Activated CD8-positive, alpha-beta memory T cell treated with anti-CD3 and anti-CD28 coated beads, Interleukin-2, amount 10 ng/mL, durations not matched to agents 7 days and 5 days (primary cell): ENCODE results near the gene THRAP3. TPM values are rescaled to one million over a fixed set of nuclear protein-coding genes. Genes with fewer than 3 reads are reported as not detected.

Experiments
- ATAC-seq: fragments of 150-1000 bp; cut with Tn5 transposase; one replicate; pipeline ENCODE4 v1.10.0; 2021; ENCODE audit warnings: moderate library complexity
- CTCF ChIA-PET: fragments of 350-600 bp; sonication (Branson Sonifier 250); formaldehyde crosslinking; loops from one replicate; lab custom pipeline; 2021; ENCODE audit warnings: antibody characterized with exemption; lab: Charles Lee
- DNase-seq: peaks from one replicate; pipeline ENCODE4 v3.0.0-alpha.2; 2020
- H3K27ac Mint-ChIP-seq: one replicate; pipeline ENCODE4 v1.8.0; 2021; ENCODE audit warnings: mild to moderate bottlenecking, mixed read lengths
- H3K27me3 Mint-ChIP-seq: one replicate; pipeline ENCODE4 v1.8.0; 2021; ENCODE audit warnings: mixed read lengths
- H3K36me3 Mint-ChIP-seq: one replicate; pipeline ENCODE4 v1.8.0; 2021; ENCODE audit warnings: mild to moderate bottlenecking, mixed read lengths
- H3K4me1 Mint-ChIP-seq: one replicate; pipeline ENCODE4 v1.8.0; 2021; ENCODE audit warnings: mixed read lengths
- H3K4me3 Mint-ChIP-seq: one replicate; pipeline ENCODE4 v1.8.0; 2021; ENCODE audit warnings: mild to moderate bottlenecking, moderate library complexity, mixed read lengths
- H3K9me3 Mint-ChIP-seq: one replicate; pipeline ENCODE4 v1.8.0; 2022; ENCODE audit warnings: low read depth, mixed read lengths
- total RNA-seq, 2 experiments: library from RNA; stranded (reverse); gene quantifications; one replicate each; pipeline ENCODE4 v1.2.3, GENCODE V29; 2021

The THRAP3 gene
- total RNA-seq, 2 experiments from 2014 or later, result 129 to 166 TPM

GRCh38 chr1:36349241-36349671 is 125.0 kb downstream of the THRAP3 start:
- Mint-ChIP-seq H3K9me3 (no peaks in the 10 kb centered on the region), H3K36me3 (peaks cover 10% of the 10 kb centered on the region), H3K27ac (no peak overlapping the region), H3K4me1 (peaks cover 21% of the 10 kb centered on the region), H3K4me3 (no peak overlapping the region), H3K27me3 (no peaks in the 10 kb centered on the region)
- DNase-seq (no peak), ATAC-seq (no peak)
- CTCF ChIA-PET, result interaction anchor here (1.8 kb wide), 1 partner anchor 8 kb away, joined by 4 read pairs; no protein-coding TSS in a partner anchor

GRCh38 chr1:36349839-36350238 is 125.6 kb downstream of the THRAP3 start:
- Mint-ChIP-seq H3K27ac (no peak overlapping the region), H3K4me1 (peaks cover 21% of the 10 kb centered on the region), H3K9me3 (no peaks in the 10 kb centered on the region), H3K27me3 (no peaks in the 10 kb centered on the region), H3K4me3 (no peak overlapping the region), H3K36me3 (peaks cover 12% of the 10 kb centered on the region)
- CTCF ChIA-PET, result interaction anchor here (1.8 kb wide), 1 partner anchor 9 kb away, joined by 4 read pairs; no protein-coding TSS in a partner anchor
- ATAC-seq, result no peak
- no peak for DNase-seq

GRCh38 chr1:36350659-36351226 is 126.5 kb downstream of the THRAP3 start:
- Mint-ChIP-seq H3K27me3 (no peaks in the 10 kb centered on the region), H3K4me1 (peaks cover 25% of the 10 kb centered on the region), H3K27ac (peak overlapping the region; percentile 46), H3K4me3 (no peak overlapping the region), H3K36me3 (peaks cover 12% of the 10 kb centered on the region), H3K9me3 (no peaks in the 10 kb centered on the region)
- ATAC-seq (peak; percentile 50), DNase-seq (no peak)
- CTCF ChIA-PET, result interaction anchor here (1.0 to 1.9 kb wide), 3 partner anchors 8 to 10 kb away, joined by 3 to 8 read pairs (median 4); no protein-coding TSS in a partner anchor

- Mint-ChIP-seq H3K27ac (peak overlapping the region; percentile 19), H3K4me3 (no peak overlapping the region)
Measured at GRCh38 chr1:36351227-36351977, 127.2 kb downstream of the THRAP3 start.

GRCh38 chr1:36352125-36352909 is 128.1 kb downstream of the THRAP3 start:
- CTCF ChIA-PET, result interaction anchor here (1.7 to 1.9 kb wide), 2 partner anchors 10 to 67 kb away, joined by 5 to 8 read pairs; no protein-coding TSS in a partner anchor
- Mint-ChIP-seq H3K9me3 (no peaks in the 10 kb centered on the region), H3K4me1 (peaks cover 25% of the 10 kb centered on the region), H3K27me3 (no peaks in the 10 kb centered on the region), H3K36me3 (peaks cover 14% of the 10 kb centered on the region), H3K4me3 (no peak overlapping the region), H3K27ac (peak overlapping the region; percentile 30)
- DNase-seq (no peak), ATAC-seq (no peak)

More at GRCh38 chr1:36351227-36351977, 127.2 kb downstream of the THRAP3 start:
- H3K36me3 Mint-ChIP-seq, result peaks cover 12% of the 10 kb centered on the region
- H3K9me3 Mint-ChIP-seq, result no peaks in the 10 kb centered on the region
- no peaks in the 10 kb centered on the region for H3K27me3 Mint-ChIP-seq
- ATAC-seq, result no peak
- H3K4me1 Mint-ChIP-seq, result peaks cover 25% of the 10 kb centered on the region
- CTCF ChIA-PET, result interaction anchor here (1.0 to 1.9 kb wide), 2 partner anchors 8 to 9 kb away, joined by 3 to 8 read pairs; no protein-coding TSS in a partner anchor
- no peak for DNase-seq

GRCh38 chr1:36352910-36353878 is 129.0 kb downstream of the THRAP3 start:
- no peak overlapping the region for H3K27ac Mint-ChIP-seq
- no peaks in the 10 kb centered on the region for H3K9me3 Mint-ChIP-seq
- DNase-seq, result no peak
- no peak overlapping the region for H3K4me3 Mint-ChIP-seq
- CTCF ChIA-PET, result interaction anchor here (0.6 to 1.9 kb wide), 4 partner anchors 11 to 67 kb away, joined by 3 to 8 read pairs (median 4); no protein-coding TSS in a partner anchor
- H3K27me3 Mint-ChIP-seq, result no peaks in the 10 kb centered on the region
- peaks cover 27% of the 10 kb centered on the region for H3K4me1 Mint-ChIP-seq
- peaks cover 13% of the 10 kb centered on the region for H3K36me3 Mint-ChIP-seq
- ATAC-seq, result no peak

GRCh38 chr1:36354486-36354885 is 130.2 kb downstream of the THRAP3 start:
- Mint-ChIP-seq H3K4me3 (no peak overlapping the region), H3K27ac (no peak overlapping the region), H3K4me1 (peaks cover 29% of the 10 kb centered on the region), H3K36me3 (peaks cover 11% of the 10 kb centered on the region), H3K9me3 (no peaks in the 10 kb centered on the region), H3K27me3 (no peaks in the 10 kb centered on the region)
- CTCF ChIA-PET, result interaction anchor here (0.7 to 1.3 kb wide), 4 partner anchors 12 to 23 kb away, joined by 3 to 4 read pairs (median 3); no protein-coding TSS in a partner anchor
- no peak for ATAC-seq
- no peak for DNase-seq

Other genes starting within 250 kb of the THRAP3 start
- not detected for gene TEKT2, start 140.3 kb upstream of the THRAP3 start, total RNA-seq
- 10 to 100 TPM; 35.4 to 36.9 TPM for gene ADPRS, start 135.6 kb upstream of the THRAP3 start, total RNA-seq
- not detected for gene COL8A2, start 99.2 kb upstream of the THRAP3 start, total RNA-seq
- 10 to 100 TPM; 56.5 to 68.3 TPM for gene TRAPPC3, start 75.0 kb upstream of the THRAP3 start, total RNA-seq
- gene MAP7D1, start 68.3 kb upstream of the THRAP3 start, total RNA-seq, result 100 to 1,000 TPM; 238 to 252 TPM
- 10 to 100 TPM in 1 of 2 experiments, 1 to 10 TPM in 1; 5.5 to 11.0 TPM for gene SH3D21, start 81.9 kb downstream of the THRAP3 start, total RNA-seq
- 10 to 100 TPM; 16.4 to 23.9 TPM for gene EVA1B, start 99.2 kb downstream of the THRAP3 start, total RNA-seq
- 10 to 100 TPM; 67.0 to 73.2 TPM for gene STK40, start 161.5 kb downstream of the THRAP3 start, total RNA-seq
- 10 to 100 TPM; 48.9 to 63.8 TPM for gene LSM10, start 173.5 kb downstream of the THRAP3 start, total RNA-seq
- 1 to 10 TPM in 1 of 2 experiments, under 1 TPM in 1; 0.85 to 1.3 TPM for gene OSCP1, start 226.0 kb downstream of the THRAP3 start, total RNA-seq
- 100 to 1,000 TPM; 112 to 115 TPM for gene MRPS15, start 239.9 kb downstream of the THRAP3 start, total RNA-seq